Measurements from ENCODE around the gene KNTC1.

The KNTC1 gene

GRCh38 chr12:122519418-122519817 is 7.6 kb upstream of the KNTC1 start:
- H3K9me3 ChIP-seq (ENCODE audit: insufficient read depth, low read length): no peaks in the 10 kb centered on the region
- H3K4me1 ChIP-seq (ENCODE audit: low read length): peaks cover 21% of the 10 kb centered on the region
- H2AFZ ChIP-seq (ENCODE audit: low read depth, low read length): no peak overlapping the region
- H3K79me2 ChIP-seq (ENCODE audit: low read length): peaks cover 96% of the 10 kb centered on the region
- H3K9ac ChIP-seq (ENCODE audit: low read length): no peak overlapping the region
- H3K36me3 ChIP-seq (replicated peaks; ENCODE audit: low read depth, low read length): peaks cover 92% of the 10 kb centered on the region
- H3K4me2 ChIP-seq (ENCODE audit: low read length): no peak overlapping the region
- TF ChIP-seq CTCF (IDR thresholded peaks at IDR 0.05; ENCODE audit: low read depth, low read length) (no peak), EZH2phosphoT487 (IDR thresholded peaks at IDR 0.05; ENCODE audit: low read depth) (no peak)
- H4K20me1 ChIP-seq (ENCODE audit: insufficient read depth, low read length): peaks cover 70% of the 10 kb centered on the region
- H3K27me3 ChIP-seq (ENCODE audit: low read depth, low read length): no peaks in the 10 kb centered on the region
- H3K4me3 ChIP-seq (ENCODE audit: low read length): no peak overlapping the region
- no peak overlapping the region for H3K27ac ChIP-seq (ENCODE audit: low read length)

- H3K36me3 ChIP-seq (replicated peaks; ENCODE audit: low read depth, low read length): peaks cover 90% of the 10 kb centered on the region
- H3K4me1 ChIP-seq (ENCODE audit: low read length): peaks cover 25% of the 10 kb centered on the region
- peaks cover 73% of the 10 kb centered on the region for H4K20me1 ChIP-seq (ENCODE audit: insufficient read depth, low read length)
- peaks cover 96% of the 10 kb centered on the region for H3K79me2 ChIP-seq (ENCODE audit: low read length)
- H3K27ac ChIP-seq (ENCODE audit: low read length): no peak overlapping the region
- H3K27me3 ChIP-seq (ENCODE audit: low read depth, low read length): no peaks in the 10 kb centered on the region
- TF ChIP-seq CTCF (IDR thresholded peaks at IDR 0.05; ENCODE audit: low read depth, low read length) (no peak), EZH2phosphoT487 (IDR thresholded peaks at IDR 0.05; ENCODE audit: low read depth) (no peak)
- no peaks in the 10 kb centered on the region for H3K9me3 ChIP-seq (ENCODE audit: insufficient read depth, low read length)
- H3K4me2 ChIP-seq (ENCODE audit: low read length): no peak overlapping the region
- no peak overlapping the region for H3K9ac ChIP-seq (ENCODE audit: low read length)
- no peak overlapping the region for H2AFZ ChIP-seq (ENCODE audit: low read depth, low read length)
- no peak overlapping the region for H3K4me3 ChIP-seq (ENCODE audit: low read length)
Measured at GRCh38 chr12:122520676-122521075, 6.4 kb upstream of the KNTC1 start.

GRCh38 chr12:122523280-122523679 is 3.8 kb upstream of the KNTC1 start:
- no peaks in the 10 kb centered on the region for H3K27me3 ChIP-seq (ENCODE audit: low read depth, low read length)
- peak overlapping the region; percentile 93 for H3K4me2 ChIP-seq (ENCODE audit: low read length)
- H3K27ac ChIP-seq (ENCODE audit: low read length): peak overlapping the region; percentile 3; the same call in 1 of the 2 replicates
- H3K4me3 ChIP-seq (ENCODE audit: low read length): peak overlapping the region; percentile 89
- no peaks in the 10 kb centered on the region for H3K9me3 ChIP-seq (ENCODE audit: insufficient read depth, low read length)
- TF ChIP-seq CTCF (IDR thresholded peaks at IDR 0.05; ENCODE audit: low read depth, low read length): no peak
- no peak for TF ChIP-seq EZH2phosphoT487 (IDR thresholded peaks at IDR 0.05; ENCODE audit: low read depth)
- H3K36me3 ChIP-seq (replicated peaks; ENCODE audit: low read depth, low read length): peaks cover 71% of the 10 kb centered on the region
- H3K79me2 ChIP-seq (ENCODE audit: low read length): peaks cover 97% of the 10 kb centered on the region
- peaks cover 65% of the 10 kb centered on the region for H4K20me1 ChIP-seq (ENCODE audit: insufficient read depth, low read length)
- no peak overlapping the region for H2AFZ ChIP-seq (ENCODE audit: low read depth, low read length)
- H3K9ac ChIP-seq (ENCODE audit: low read length): peak overlapping the region; percentile 81; the same call in 1 of the 2 replicates
- H3K4me1 ChIP-seq (ENCODE audit: low read length): peaks cover 28% of the 10 kb centered on the region

- Histone ChIP-seq H3K9me3 (ENCODE audit: insufficient read depth, low read length) (no peaks in the 10 kb centered on the region; the same call in 1 of the 2 replicates), H3K9ac (ENCODE audit: low read length) (peak overlapping the region; percentile 81), H3K4me2 (ENCODE audit: low read length) (peak overlapping the region; percentile 93), H3K79me2 (ENCODE audit: low read length) (peaks cover 95% of the 10 kb centered on the region), H3K36me3 (replicated peaks; ENCODE audit: low read depth, low read length) (peaks cover 70% of the 10 kb centered on the region), H3K27me3 (ENCODE audit: low read depth, low read length) (no peaks in the 10 kb centered on the region), H2AFZ (ENCODE audit: low read depth, low read length) (no peak overlapping the region), H3K4me3 (ENCODE audit: low read length) (peak overlapping the region; percentile 89), H4K20me1 (ENCODE audit: insufficient read depth, low read length) (peaks cover 58% of the 10 kb centered on the region), H3K27ac (ENCODE audit: low read length) (peak overlapping the region; percentile 40; the same call in 1 of the 2 replicates), H3K4me1 (ENCODE audit: low read length) (peaks cover 36% of the 10 kb centered on the region)
- no peak for TF ChIP-seq EZH2phosphoT487 (IDR thresholded peaks at IDR 0.05; ENCODE audit: low read depth)
- TF ChIP-seq CTCF (IDR thresholded peaks at IDR 0.05; ENCODE audit: low read depth, low read length): no peak
Measured at GRCh38 chr12:122523846-122524718, 3.0 kb upstream of the KNTC1 start.
